A673 (cell line): ENCODE measurements around the gene LCORL.

ENCODE experiments used
- CTCF ChIP-seq: fragments of 300-800, 200-600 bp; sonication (generic); conservative IDR thresholded peaks from 2 replicates; pipeline ENCODE4 v1.5.1; 2017; ENCODE audit warnings: low read depth, mild to moderate bottlenecking, antibody characterized with exemption, low read length, moderate library complexity, mixed read lengths
- EZH2 ChIP-seq: fragments of 200-600 bp; sonication (generic); IDR thresholded peaks from 2 replicates; pipeline ENCODE4 v1.6.1; 2017; ENCODE audit warnings: borderline replicate concordance, low read depth, mild to moderate bottlenecking, mixed read lengths, antibody characterized with exemption, low read length; ENCODE audit not compliant: poor library complexity, severe bottlenecking

DNA sequence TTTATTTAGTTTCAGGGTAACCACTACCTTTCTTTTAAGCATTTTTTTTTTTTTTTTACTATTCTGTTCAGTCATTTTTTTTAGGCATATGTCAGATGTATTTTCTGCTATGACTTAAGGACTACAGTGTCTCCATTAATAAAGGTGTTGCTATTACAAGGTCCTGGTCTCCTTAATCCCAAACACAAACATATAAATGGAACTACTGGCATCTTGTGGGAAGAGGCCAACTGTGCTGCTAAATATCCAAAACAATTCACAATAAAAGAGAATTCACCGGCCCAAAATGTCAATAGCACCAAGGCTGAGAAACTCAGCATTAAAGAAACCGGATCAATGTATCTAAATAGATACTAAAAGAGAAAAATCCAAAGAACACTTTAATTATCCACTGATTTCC, 26.4 kb downstream of the LCORL start:
- TF ChIP-seq CTCF (no peak), EZH2 (no peak)
